ENCODE results near the gene PRSS8.

GRCh38 chr16:31142109-31143010 is 6.8 kb upstream of the PRSS8 start:
- peak; percentile 98 to 100 (median 99) for TF ChIP-seq CTCF (IDR thresholded peaks at IDR 0.05)
- peak in 1 of 2 donors; percentile 66 for TF ChIP-seq POLR2A (IDR thresholded peaks at IDR 0.05)
